Measurements from ENCODE around the gene ANKH.
A peak's percentile ranks its signal among the peaks of the same experiment; 100 is the strongest.

ANKH gene

GRCh38 chr5:14732991-14733390 lies 138.6 kb downstream of the ANKH start:
- FAIRE-seq: no peak

DNA sequence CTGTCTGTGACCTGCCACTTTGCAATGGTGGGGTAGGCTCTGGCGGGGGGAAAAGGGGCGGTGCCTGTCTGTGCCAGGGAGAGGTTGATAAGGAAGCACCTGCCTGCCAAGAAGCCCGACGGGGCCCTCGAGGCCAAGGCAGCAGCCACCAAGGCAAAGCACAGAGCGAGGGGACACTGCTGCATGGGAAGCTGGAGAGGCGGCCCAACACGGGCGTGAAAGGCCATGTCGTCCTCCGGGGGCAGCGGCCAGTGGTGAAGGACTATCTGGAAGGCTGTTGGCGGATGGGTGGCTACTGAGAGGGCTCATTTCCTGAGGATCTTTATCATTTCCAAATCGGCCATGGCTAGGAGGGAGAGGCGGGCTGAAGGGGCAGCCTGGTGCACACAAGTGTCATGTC lies 140.7 kb downstream of the ANKH start:
- no peak for FAIRE-seq

DNA sequence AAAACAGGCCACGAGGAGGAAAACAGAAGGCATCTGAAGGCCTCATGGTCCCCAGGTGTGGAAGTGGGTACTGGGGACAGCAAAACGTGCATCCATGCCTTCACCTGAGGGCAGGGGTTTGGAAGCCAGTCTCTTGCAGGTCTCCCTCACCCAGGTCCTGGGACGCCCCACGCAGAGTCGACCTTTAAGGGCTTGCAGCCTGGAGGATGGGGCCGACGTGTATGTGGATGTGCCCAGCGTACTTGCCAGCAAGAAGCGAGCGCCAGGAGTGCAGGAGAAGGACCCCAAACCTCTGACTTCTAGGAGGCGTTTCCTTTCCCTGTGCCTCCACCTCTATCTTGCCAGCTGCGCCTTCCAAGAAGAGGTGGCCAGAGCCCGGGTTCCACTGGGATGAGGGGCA lies 141.1 kb downstream of the ANKH start:
- FAIRE-seq: no peak

DNA sequence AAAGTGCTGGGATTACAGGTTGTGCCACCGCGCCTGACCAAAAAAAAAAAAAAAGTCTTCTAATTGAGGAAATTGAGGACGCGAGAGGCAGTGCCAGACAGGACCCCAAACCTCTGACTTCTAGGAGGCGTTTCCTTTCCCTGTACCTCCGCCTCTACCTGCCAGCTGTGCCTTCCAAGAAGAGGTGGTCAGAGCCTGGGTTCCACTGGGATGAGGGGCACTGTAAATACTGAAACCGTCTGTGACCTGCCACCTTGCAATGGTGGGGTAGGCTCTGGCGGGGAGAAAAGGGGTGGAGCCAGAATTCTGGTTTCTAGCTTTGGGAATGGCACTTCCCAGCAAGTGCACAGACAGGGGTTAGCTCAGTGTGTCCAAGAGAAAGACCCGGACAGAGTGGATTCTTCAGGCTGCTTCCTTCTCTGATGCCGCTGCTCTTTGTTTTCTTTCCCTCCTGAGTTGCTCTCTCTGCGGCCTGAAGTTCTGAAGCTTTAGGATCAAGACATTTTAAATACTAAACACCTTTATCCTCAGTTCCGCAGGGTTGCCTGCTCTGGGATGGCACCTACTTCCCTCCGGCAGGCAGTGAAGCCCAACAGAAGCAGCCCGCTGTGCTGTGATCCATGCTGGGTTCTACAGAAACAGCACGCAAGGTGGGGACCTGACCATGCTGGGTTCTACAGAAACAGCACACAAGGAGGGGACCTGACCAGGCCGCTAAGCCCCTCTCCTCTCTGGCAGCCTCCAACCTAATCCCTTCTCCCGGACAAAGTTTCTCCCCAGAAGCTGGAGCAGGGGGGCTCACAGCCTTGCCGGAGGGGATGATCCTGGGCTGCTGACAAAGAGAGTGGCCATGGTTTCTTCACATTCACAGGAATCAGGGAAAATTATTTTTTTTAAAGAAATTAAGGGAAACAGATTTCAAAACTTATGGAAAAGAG lies 141.9 kb downstream of the ANKH start:
- no peak for FAIRE-seq

GRCh38 chr5:14728459-14728938 lies 143.1 kb downstream of the ANKH start:
- FAIRE-seq: no peak

GRCh38 chr5:14727928-14728458 lies 143.6 kb downstream of the ANKH start:
- no peak for FAIRE-seq

DNA sequence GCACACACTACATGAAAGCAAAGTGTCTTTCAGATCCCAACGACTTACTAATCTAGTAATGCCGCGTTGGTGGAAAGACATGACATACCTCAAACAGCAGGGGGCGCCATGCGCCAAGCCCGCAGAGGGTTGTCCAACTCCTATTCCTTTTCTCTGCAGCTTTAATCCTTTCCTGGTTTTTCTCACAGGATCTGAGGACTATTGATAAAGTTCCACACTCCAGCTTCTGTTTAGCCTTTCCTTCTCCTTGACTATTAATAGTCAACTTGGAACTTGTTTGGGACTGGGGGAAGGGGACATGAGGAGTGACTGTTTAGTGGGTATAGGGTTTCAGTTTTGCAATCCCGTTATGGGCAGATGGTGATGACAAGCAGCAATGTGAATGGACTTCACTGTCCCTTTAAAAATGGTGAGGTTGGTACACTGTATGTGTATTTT lies 144.1 kb downstream of the ANKH start:
- peak; percentile 88 for FAIRE-seq

- no peak for FAIRE-seq
These were observed 145.3 kb downstream of the ANKH start for GRCh38 chr5:14726066-14726838.

GRCh38 chr5:14724633-14725032 lies 146.9 kb downstream of the ANKH start:
- FAIRE-seq: no peak

DNA sequence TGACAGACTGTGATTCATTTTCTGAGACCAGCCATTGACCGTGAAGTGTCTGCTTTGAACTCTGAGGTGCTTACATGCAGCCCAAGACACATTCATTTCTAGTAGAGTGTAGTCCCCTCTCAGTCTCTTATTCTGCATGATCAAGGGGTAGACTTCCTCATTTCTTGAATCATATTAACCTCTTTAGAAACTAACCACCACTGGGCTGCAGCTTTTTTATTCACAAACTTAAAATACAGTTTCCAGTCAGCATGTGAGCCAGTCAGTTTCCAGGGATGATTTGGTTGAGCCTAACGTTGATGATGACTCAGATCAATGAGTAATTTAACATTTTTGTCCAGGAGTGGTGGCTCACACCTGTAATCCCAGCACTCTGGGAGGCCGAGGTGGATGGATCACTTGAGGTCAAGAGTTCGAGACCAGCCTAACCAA lies 147.9 kb downstream of the ANKH start:
- no peak for FAIRE-seq

GRCh38 chr5:14722923-14723322 lies 148.7 kb downstream of the ANKH start:
- FAIRE-seq: no peak

DNA sequence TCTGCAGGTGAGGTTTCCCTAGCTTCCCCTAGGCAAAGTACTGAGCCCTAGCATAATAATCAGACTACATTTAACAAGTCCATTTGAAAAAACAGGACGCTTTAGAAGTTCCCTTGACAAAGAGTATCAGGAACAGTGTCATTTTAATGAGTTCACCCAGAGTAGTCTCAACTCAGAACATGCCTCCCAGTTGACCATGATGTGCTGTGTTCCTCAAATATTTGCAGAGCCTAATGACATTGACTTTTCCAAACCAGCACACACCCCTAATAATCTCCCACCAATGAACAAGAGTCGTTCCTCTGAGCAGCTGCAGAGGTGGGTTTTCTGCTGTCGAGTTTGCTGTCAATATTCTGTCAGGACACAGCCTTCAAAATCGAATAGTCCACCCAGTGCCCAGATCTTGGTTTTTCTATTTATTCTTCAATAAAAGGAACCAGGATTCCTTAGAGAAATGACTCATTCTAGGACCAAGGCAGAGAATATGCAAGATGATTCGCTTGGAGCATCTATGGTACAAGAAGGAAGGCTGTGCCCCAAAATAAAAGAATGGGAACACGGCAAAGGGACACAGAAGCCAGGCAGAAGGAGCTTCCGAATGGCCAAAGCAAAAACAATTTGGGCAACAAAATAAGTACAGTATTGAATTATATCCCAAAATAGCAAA lies 149.5 kb downstream of the ANKH start:
- no peak for FAIRE-seq

GRCh38 chr5:14720236-14720923 lies 151.2 kb downstream of the ANKH start:
- no peak for FAIRE-seq

DNA sequence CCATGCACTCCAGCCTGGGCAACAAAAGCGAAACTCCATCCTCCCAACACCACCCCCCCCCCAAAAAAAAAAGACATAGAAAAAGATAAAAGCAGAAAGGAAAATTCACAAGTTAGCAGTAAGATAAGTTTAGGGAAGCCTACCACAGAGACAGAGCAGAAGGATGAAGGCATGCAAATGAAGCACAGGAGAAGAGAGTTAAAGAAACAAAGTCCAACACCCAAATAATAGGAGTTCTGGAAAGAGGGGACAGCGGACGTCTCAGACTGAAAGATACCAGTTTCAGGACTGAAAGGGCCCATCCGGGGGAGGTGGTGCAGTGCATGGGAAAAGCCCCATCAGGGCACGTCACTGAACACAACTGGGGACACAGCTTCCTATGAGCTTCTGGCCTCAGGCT lies 152.8 kb downstream of the ANKH start:
- no peak for FAIRE-seq

DNA sequence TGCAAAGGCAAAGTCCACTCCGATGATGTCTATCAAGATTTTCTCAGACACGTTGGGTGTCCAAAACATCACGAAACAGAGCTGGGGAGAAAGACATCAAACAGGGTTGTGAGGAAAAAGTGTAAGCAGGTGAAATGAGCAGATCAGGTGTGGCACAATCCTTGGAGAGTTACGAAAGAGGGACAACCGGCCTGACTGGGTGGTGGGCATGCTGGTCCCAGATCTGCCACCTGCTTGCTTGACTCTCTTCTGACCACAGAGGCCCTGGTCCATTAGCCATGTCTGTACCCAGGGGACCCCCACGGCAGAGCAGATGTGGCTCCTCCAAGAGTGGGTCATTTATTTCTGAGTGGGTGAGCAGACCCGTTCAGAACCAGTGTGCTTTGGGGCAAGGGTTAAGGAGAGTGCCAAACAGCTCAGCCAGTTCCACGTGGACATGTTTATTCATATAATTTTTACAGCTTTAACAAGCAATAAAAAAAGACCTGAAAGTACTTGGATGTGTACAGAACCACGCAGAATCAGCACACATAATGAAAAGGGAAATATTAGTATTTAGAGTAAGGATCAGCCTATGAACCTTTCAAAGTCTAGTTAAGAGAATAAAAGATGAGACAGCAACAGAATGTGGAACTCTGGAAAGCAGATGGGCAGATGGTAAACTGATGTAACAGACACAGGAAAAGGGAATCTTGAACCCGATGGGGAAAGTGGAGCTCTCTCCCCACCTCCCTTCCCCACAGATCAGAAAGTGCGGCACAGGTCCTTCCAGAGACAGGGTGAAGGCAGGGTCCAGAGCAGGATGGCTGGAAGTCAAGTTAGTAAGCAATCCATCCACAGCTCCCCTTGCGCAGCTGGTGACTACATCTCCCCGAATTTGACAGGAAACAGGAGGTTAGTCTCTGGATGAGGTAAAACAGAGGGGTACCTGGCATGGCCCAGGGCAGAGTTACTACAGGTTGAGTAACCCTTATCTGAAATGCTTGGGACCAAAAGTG lies 154.5 kb downstream of the ANKH start:
- FAIRE-seq: no peak

DNA sequence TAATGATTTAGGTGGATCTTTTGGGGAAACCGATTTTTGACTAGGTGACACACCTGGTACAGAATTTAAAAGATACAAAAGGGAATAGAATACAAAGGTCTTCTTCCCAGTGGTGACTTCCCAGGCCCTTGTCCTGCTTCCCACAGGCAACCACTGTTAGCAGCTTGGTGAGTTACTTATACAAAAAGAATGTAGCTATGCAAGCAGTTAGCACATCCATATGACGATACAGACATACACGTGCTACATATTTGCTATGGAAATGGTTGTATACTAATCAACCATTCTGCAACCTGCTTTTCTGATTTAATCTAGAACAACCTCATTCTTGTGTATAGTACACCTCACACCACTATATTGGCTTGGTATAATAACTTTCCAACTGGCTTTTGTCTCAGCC lies 156.1 kb downstream of the ANKH start:
- FAIRE-seq: no peak

DNA sequence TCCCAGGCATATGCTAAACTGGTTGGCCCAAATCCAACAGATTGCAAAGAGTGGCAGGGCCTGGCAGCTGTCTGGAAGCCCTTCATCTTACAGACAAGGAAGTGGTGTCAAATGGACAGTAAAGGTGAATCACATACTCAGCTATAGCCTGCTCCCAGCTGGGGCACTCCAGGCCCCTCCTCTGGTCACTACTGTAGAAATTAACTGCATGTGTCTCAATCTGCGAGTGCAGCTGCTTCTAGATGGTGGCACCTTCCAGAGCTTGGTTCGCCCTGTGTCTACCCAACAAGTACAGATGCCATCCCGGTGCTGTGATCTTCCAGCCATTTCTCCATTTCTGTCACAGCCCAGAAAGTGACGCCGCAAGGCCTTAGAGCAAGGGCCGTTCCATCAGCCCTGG lies 156.9 kb downstream of the ANKH start:
- no peak for FAIRE-seq

DNA sequence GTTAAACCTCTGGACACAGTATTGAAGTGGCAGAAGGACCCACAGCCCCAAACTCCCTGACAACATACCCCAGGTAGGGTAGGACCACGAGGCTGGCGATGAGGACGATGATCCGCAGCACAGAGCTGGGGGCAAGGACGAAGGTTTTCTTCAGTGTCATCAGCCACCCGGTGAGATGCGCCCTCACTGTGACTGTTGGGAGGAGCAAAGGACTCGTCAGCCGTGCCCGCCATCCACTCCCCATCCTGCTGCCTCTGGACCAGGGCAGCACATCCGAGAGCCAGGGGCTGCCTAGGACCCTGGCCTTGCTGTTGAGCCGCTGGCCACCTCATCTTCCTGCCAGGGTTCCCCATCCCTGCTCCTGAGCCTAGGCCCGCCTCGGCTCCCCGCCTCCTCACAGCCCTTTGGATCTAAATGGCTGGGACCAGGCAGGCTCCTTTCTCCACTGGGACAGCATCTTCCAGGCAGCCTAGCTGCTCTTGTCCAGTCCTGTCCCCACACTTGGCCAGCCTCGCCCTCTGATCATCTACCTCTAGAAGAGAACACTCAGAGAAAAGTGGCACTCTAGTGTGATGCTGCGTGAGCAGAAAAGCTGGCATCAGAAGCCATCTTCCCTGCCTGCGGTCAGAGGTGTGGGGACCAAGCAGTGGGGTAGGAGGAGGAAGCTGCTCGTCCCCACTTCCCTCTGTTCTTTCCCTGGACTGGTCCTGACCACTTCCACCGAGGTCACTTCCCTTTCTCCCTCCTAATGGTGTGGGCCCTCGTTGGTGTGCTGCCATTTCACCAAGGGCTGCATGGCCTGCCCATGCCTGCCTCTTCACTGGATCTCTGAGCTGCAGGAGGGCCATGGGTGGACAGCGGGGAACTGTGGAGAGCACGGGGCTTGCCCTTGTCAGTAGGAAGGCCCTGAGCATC lies 157.8 kb downstream of the ANKH start:
- FAIRE-seq: no peak

GRCh38 chr5:14712666-14713065 lies 158.9 kb downstream of the ANKH start:
- FAIRE-seq: no peak

DNA sequence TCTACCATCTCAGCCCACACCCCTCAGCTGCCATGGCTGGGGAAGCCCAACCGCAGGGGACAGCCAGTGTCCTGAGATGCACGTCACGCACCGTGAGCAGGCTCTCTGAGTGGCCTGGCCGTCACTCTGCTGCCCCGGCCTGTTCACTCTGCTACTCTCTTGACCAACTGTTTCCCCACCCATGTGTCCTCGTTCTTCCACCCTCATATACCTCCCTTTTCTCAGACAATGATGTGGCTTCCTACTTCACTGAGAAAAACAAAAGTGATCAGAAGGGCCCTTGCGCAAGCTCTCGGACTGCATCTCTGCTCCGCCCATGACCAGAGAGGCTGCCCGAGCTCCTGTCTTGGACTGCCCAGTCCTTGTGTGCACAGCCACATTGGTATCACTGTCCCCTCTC lies 159.4 kb downstream of the ANKH start:
- no peak for FAIRE-seq
